ENCODE measurements around the gene TRPM2.
A peak's percentile ranks its signal among the peaks of the same experiment; 100 is the strongest.
"Not testable (repeated sequence)": the region's sequence is repeated elsewhere in the genome, so short reads cannot be mapped to it uniquely, and the experiment has no call there.

Gene TRPM2

DNA sequence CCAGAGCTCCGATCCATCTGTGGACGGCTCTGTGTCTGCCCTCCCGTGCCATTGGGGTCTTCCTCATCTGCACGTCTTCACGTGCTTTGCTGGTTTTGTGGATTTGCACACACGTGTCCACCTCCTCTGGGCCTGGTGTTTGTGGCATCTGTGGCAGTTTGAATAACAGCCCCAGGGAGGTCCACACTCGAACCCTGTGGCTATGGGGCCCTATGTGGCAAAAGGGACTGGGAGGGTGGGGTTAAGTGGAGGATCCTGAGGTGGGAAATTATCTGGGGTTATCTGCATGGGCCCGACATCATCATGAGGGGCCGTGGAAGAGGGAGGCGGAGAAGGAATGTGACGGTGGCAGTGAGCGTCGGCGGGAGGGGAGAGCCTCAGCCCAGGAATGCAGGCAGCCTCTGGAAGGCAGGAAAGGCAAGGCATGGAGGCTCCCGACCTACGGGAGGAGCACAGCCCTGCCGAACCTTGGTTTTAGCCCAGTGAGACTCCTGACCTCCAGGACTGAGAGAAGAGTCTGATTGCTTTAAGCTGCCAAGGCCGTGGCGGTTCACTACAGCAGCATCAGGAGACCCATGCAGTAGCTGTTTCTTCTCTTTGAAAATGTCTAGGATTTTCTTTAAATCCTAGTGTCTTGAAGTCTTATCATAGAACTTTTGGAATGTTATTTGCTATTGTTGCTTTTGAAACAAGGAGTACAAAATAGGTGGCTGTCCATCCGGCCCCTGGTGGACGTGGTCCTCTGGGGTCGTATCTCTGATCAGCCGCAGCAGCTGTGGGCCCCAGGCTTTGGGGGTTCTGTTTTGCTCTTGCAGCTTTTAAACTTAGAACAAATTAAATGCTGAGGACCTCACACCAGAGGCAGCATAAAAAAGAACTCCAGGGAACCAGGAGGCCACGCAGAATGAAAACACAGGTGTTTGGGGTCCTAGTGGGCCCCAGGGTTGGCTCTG is 61.9 kb downstream of the TRPM2 start:
- peak; percentile 56 for DNase-seq (ENCODE audit: low read depth, low spot score)

DNA sequence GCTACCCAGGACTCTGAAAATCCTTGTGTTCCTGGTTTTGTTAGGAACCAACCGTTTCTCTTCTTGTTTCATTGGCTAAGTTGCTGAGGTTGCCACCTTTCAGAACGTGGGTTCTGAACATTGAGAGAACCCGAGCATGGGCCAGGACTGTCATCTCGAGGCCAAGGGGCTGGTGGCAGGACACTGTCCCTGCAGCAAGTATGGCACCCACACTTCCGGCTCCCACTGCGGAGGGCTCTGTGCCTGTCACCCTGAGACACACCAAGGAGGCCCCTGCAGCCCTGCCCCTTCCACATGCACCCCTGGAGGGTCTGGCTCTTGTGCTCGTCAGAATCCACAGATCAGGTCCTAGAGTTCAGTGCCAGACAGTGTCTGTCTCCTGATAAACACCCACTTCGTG is 62.8 kb downstream of the TRPM2 start:
- no peak for DNase-seq (ENCODE audit: low read depth, low spot score)

DNA sequence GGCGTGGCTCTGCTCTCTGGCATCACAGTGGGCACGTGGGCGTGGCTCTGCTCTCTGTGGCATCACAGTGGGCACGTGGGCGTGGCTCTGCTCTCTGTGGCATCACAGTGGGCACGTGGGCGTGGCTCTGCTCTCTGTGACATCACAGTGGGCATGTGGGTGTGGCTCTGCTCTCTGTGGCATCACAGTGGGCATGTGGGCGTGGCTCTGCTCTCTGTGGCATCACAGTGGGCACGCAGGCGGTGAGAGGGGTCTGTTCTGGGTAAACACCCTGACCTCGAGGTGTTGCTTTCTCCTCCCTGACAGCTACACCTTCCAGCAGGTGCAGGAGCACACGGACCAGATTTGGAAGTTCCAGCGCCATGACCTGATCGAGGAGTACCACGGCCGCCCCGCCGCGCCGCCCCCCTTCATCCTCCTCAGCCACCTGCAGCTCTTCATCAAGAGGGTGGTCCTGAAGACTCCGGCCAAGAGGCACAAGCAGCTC is 64.2 kb downstream of the TRPM2 start:
- not testable (repeated sequence) for DNase-seq (ENCODE audit: low read depth, low spot score)

DNA sequence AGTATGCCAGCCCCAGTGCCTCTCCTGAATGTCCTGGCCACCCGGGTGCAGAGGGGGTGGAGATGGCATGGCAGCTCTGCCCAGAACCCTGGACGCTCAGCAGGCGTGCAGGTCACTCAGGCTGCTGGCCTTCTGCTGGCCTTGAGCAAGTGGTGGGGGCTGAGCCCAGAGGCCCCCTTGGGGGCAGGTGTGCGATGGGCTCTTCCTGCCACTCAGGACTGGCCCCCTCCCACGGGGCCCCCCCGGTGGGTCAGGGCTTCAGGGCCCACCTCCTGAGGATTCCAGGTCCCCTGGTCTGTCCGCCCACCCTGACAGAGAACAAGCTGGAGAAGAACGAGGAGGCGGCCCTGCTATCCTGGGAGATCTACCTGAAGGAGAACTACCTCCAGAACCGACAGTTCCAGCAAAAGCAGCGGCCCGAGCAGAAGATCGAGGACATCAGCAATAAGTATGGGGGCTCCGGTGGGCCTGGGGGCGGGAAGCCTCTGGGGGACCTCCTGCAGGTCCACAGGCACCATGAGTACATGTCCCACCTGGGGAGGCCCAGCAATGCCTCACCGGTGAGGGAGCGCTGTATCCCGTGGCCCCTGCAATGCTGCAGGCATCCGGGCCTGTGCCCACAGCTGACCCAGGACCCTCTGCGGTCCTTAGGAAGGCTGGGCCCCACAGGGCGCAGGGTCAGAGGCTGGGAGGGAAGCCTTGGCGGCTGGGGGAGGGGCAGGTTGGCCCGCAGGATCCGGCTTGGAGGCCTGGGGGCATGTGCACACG is 64.9 kb downstream of the TRPM2 start:
- no peak for DNase-seq (ENCODE audit: low read depth, low spot score)

DNA sequence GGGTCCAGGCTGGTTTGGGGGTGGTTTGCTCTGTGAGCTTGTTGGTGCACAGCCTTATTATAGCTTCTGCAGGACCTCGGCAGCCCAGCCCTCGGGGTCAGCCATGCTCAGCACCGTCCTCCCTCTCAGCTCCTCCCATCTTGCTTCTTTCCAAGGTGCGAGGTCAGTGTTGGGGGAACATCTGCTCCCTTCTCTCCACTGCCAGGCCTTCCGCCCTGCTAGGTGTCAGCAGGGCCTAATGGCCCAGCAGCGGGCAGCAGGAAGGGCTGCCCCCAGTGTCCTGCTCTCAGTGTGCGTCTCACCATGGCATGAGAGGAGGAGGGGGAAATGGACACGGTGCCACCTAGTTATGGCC is 65.4 kb downstream of the TRPM2 start:
- DNase-seq (ENCODE audit: low read depth, low spot score), result no peak

DNA sequence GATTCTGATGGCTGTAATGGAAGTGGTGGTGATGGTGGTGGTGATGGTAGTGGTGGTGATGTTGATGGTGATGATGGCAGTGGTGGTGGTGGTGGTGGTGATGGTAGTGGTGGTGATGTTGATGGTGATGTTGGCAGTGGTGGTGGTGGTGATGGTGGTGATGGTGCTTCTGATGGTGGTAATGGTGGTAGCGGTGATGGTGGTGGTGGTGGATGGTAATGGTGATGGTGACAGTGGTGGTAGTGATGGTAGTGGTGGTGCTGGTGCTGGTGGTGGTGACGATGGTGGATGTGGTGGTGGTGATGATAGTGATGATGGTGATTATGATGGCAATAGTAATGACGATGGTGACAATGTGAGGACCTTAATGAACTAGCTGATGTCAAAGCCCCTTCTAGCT is 66.3 kb downstream of the TRPM2 start:
- DNase-seq (ENCODE audit: low read depth, low spot score), result no peak

DNA sequence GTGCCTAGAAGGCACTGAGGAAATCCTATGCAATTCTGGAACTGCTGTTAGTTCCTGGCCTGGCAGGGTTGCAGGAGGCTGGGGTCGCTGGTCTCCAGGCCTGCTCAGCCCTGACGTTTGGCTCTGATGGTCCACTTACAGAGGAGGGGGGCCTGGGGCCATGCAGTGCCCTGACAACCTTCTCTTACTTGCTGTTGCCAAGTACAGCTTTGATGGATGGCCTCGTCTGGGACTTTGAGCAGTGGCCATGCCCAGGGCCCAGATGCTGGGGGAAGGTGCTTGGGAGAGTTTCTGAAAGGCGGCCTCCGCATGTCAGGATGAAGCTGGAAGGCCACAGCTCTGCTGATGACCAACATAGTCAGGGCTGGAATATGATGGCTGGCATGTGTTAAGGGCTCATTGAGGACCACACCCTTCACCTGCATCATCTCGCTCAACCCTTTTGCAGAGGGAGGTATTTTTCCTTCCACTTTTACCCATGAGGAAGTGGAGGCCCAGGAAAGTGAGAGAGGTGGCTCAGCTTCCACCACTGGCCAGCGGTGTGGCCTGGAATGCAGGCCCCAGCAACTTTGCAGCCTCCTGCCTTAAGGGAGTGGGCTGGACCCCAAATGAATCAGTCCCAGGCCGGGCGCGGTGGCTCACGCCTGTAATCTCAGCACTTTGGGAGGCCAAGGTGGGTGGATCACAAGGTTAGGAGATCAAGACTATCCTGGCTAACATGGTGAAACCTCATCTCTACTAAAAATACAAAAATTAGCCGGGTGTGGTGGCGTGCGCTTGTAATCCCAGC is 67.2 kb downstream of the TRPM2 start:
- DNase-seq (ENCODE audit: low read depth, low spot score), result no peak

DNA sequence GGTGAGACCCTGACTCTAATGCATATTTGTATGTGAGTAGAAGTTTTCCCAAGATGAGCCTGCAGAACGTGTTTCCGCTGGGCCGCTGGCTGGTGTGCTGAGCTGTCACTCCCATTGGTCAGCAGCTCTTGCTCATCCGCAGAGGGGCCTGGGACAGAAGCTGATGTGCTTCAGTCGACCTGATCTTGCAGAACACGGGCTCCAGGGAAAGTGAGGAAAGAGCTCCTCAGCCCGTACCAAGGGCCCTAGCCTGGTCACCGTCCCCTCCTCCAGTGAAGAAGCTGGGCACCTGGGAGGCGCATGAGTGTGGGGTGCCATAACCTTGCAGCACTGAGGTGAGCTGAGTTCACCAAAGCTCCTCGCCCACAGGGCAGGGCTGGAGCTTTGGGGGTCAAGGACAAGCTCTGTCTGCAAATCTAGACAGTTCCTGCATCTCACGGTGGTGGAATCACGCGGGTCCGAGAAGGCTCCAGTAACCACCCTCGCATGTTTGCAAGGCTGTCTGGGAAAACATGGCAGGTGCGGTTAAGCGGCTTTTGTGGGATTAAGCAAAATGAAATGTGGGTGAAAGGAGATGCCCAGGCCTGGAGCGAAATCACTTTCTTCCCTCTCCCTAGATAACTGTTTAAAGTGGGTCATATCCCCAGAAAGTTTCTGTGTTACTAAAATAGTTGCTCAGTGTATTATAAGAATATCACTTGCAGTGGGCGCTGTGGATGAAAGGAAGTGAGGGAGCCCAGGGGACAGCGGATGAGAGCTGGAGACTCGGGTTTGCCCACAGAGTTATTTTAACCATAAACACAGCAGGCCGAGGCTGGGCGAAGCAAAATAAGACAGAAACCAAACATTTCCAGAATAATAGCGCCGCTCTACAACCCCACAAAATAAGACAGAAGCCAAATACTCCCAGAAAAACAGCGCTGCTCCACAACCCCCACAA is 68.8 kb downstream of the TRPM2 start:
- DNase-seq (ENCODE audit: low read depth, low spot score), result no peak

DNA sequence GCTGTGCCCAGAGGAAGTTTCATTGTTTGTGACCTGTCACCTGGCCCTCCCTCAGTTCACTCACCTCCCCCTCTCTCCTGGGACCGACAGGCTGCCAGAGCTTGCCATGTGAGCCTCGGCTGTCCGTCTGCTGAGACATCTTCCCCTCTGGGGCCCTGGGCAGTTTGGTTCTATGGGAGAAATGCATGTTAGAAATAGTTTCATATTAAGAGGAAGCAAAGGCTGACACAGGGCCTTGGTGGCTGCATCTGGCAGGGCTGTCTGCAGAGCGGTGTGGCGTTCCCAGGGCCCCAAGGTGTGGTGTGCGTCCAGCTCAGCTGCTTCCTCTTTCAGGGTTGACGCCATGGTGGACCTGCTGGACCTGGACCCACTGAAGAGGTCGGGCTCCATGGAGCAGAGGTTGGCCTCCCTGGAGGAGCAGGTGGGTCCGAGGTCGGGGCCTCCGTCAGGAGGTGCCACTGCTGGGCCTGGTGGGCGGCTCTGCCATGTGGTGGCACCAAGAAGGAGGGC is 69.9 kb downstream of the TRPM2 start:
- no peak for DNase-seq (ENCODE audit: low read depth, low spot score)

DNA sequence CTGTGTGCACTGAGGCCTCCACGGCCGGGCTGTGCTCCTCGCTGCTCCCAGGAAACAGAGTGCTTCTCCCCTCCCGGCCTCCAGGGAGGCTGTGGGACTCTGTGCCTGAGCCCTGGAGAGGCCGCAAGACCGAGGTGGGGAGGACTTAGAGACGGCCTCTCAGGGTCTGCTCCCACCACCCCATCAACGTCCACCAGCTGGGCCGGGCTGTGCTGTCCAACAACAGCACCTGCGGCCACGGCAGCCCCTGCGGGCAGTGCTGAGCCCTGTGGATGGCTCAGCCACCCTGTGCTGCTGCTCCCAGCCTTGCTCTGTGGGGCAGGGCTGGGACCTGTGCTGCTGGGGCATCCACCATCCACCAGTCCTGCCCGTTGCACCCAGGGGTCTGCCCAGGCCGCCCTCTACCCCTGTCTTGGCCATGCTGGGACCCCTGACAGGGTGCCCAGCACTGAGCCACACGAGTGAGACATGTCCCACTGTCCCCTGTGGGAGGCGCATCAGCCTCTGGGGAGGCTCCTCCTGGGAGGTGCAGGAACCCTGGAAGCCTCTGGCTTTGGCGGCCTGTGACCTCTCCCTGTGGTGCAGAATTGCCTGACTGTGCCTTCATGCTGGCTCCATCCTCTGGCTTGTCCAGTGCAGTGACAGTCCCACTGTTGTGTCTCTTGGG is 70.7 kb downstream of the TRPM2 start:
- DNase-seq (ENCODE audit: low read depth, low spot score), result no peak

DNA sequence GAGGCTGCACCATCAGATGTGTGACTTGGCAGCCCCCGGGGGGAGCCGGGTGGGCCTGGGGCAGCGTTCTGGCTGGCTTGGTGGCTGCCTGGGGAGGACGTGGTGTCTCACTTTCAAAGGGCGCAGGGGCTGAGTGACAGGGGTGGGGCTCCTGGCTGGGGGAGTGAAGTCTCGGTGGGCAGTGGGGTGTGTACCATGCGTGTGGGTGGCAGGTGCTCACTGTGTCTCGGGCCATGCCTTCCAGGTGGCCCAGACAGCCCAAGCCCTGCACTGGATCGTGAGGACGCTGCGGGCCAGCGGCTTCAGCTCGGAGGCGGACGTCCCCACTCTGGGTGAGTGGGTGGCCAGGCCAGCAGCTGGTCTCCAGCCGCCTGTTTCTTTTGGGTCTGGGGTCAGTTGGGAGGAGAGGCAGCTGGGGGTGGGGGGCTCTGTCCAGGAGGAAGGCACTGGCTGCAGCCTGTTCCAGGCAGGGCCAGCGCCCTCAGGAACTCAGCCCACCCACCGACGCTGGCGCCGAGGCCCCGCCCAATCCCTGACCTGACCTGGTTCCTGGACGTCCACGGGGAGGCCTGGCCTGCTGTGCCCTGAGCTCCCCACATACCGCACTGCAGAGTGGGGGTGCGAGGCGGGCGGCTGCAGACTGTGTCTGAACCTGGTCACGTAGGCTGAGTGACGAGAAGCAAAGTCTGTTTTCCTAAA is 71.3 kb downstream of the TRPM2 start:
- DNase-seq (ENCODE audit: low read depth, low spot score), result no peak

DNA sequence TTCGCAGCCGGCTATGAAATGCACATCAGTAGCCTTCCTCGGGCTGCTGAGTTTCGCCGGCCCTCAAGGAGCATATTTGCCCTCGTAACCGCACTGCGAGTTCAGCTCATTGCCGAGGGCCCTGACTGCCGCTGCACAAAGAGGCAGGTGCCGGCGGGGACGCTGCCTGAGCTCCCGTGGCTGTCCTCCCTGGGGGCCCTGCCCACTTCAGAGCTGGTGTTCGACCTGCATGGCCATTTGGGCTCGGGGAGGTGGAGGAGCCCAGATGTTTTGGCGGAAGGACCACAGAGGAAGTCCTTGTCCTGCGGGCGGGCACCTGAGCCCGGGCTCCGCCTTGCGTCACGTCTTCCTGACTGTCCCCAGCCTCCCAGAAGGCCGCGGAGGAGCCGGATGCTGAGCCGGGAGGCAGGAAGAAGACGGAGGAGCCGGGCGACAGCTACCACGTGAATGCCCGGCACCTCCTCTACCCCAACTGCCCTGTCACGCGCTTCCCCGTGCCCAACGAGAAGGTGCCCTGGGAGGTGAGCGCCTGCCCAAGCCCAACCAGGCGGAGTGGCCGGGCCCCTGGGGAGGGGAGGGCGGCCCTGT is 72.0 kb downstream of the TRPM2 start:
- DNase-seq (ENCODE audit: low read depth, low spot score), result peak; percentile 25

DNA sequence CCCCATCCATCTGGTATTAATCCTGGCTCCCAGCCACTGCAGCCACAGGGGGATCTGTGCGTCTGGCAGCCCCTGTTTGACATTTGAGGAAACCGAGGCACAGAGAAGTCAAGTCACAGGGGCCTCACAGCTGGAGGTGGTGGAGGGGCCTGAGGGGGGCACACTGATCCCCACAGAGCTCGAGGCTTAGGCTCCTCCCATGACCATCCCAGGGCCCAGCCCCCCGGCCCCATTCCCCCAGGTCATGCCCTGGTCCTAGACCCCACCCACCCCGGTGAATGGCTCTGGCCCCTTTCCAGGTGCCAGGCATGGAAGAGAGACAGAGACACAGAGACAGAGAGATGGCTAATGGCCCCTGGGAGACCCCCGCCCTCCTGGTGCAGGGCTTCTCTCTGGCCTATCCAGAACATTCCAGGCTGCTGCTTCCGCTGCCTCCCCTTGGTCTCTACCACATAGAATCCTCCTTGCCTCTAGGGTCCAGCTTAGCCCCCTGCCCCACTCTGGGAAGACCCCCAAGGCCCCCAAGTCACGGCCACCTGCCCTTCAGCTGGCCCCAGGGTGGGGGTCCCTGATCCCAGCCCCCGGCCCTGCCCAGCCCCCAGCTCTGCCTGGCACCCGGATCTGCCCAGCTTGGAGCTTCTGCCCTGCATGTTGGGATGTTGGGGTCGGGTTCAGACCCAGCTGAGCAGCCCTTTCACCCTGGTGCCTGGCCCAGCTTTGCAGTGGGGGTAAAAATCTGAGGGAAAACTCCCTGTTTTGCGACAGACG is 72.7 kb downstream of the TRPM2 start:
- DNase-seq (ENCODE audit: low read depth, low spot score), result no peak

DNA sequence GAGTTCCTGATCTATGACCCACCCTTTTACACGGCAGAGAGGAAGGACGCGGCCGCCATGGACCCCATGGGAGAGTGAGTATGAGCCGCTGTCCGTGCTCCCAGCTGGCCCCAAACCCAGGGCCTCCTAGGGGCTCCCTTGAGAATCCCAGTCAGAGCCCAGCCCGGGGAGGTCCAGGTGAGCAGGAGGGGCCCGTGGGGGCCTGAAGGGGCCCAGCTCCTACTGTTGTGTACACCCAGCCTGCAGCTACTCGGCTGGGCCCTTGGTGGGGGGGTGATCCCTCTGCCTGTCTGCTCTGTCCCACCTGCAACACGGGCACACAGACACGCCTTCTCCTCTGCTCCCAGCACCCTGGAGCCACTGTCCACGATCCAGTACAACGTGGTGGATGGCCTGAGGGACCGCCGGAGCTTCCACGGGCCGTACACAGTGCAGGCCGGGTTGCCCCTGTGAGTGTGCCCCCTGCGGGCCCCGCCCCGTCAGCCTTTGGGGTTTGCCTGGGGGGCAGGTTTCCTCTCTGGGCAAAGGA is 73.3 kb downstream of the TRPM2 start:
- no peak for DNase-seq (ENCODE audit: low read depth, low spot score)

DNA sequence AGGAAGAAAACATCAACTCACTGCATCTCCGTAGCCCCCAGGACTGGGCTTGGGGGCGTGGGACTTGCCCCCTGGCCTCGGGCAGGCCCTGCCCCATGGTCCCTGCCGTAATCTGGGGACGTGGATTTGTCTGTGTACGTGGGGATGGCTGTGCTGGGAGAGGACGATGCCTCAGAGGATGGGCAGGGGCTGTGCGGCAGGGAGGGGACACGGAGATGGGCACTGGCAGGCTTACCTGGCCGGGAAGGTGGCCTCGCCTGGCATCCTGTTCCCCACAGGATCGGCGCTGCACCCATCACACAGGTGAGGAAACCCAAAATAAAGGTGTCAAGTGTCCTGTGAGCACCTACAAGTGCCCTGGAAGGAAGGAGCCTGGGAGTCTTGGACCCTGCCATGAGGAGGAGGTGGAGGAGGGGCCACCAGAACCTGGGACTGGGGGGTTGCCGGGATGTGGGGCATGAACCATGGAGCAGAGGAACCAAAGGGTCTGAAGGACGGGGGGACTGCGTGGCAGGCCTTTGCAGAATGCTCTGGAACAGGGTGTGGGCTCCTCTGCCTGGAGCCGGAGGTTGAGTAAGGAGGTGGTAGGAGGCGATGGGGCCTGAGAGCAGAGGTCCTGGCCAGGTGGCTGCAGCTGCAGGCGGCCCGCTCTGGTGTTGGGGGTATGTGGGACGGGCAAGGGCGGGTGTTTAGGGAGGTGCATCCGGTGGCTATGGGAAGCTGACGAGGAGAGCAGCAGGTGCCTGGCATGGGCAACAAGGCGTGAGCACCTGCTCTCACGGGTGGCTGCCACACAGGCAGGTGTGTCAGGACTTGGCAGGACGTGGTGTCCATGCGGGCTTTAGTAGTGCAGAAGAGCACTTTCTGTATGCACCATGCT is 74.1 kb downstream of the TRPM2 start:
- DNase-seq (ENCODE audit: low read depth, low spot score), result no peak

DNA sequence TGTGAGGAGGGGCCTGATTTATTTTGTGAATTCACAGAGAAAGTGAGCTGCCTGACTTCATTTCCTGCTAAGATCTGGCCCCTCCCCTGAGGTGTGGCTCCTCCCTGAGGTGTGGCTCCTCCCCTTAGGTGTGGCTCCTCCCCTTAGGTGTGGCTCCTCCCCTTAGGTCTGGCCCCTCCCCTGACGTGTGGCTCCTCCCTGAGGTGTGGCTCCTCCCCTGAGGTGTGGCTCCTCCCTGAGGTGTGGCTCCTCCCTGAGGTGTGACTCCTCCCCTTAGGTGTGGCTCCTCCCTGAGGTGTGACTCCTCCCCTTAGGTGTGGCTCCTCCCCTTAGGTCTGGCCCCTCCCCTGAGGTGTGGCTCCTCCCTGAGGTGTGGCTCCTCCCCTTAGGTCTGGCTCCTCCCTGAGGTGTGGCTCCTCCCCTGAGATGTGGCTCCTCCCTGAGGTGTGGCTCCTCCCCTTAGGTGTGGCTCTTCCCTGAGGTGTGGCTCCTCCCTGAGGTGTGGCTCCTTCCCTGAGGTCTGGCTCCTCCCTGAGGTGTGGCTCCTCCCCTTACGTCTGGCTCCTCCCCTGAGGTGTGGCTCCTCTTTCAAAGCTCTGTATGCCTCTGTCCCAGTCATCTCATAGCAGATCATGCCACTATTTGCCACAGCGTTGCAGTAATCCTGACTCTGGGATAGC is 75.0 kb downstream of the TRPM2 start:
- peak; percentile 94 for DNase-seq (ENCODE audit: low read depth, low spot score)
